Temporal lobe (tissue), 1 donor: Measurements from ENCODE around the gene ADAT3. TPM values are rescaled to one million over a fixed set of nuclear protein-coding genes. Genes with fewer than 3 reads are reported as not detected.

Experiments used
- total RNA-seq: library from RNA; depleted of rRNA; stranded (reverse); fragments of >200 nt; gene quantifications from one replicate; pipeline ENCODE4 v1.2.3, GENCODE V29; 2014

Gene ADAT3
- total RNA-seq, 1 donor from 2014 or later = 0.74 TPM

Other genes with a start within 250 kb of the ADAT3 start
- not detected for gene ONECUT3, start 151.9 kb upstream of the ADAT3 start, total RNA-seq
- under 0.01 TPM for gene ATP8B3, start 93.1 kb upstream of the ADAT3 start, total RNA-seq
- 9.6 TPM for gene REXO1, start 56.9 kb upstream of the ADAT3 start, total RNA-seq
- 3.4 TPM for gene KLF16, start 41.8 kb upstream of the ADAT3 start, total RNA-seq
- gene ABHD17A, start 19.9 kb upstream of the ADAT3 start, total RNA-seq = 22.6 TPM
- gene SCAMP4, start within 50 bp of the ADAT3 start, total RNA-seq = 22.1 TPM
- gene CSNK1G2, start 35.8 kb downstream of the ADAT3 start, total RNA-seq = 30.2 TPM
- gene BTBD2, start 110.3 kb downstream of the ADAT3 start, total RNA-seq = 56.5 TPM
- 13.0 TPM for gene MKNK2, start 145.8 kb downstream of the ADAT3 start, total RNA-seq
- gene MOB3A, start 190.9 kb downstream of the ADAT3 start, total RNA-seq = 13.0 TPM
- gene IZUMO4, start 191.5 kb downstream of the ADAT3 start, total RNA-seq = 3.0 TPM
- 61.5 TPM for gene AP3D1, start 246.2 kb downstream of the ADAT3 start, total RNA-seq